SJSA1 (cell line): Measurements from ENCODE around the gene KCMF1. TPM values are rescaled to one million over a fixed set of nuclear protein-coding genes. Genes with fewer than 3 reads are reported as not detected.

ENCODE experiments used
- total RNA-seq: library from RNA; depleted of rRNA; stranded (reverse); fragments of >200 nt; shearing (Covaris generic); gene quantifications from 2 replicates; pipeline ENCODE4 v1.2.3, GENCODE V29; 2014; rRNA removed

Gene KCMF1
- total RNA-seq, 1 experiment from 2014 or later, result 117 TPM

Other genes with a start within 250 kb of the KCMF1 start
- gene TRABD2A, start 90.1 kb upstream of the KCMF1 start, total RNA-seq, result 11.8 and 18.3 TPM in 2 replicates
- 10,548 and 13,048 TPM in 2 replicates for gene TMSB10, start 65.5 kb upstream of the KCMF1 start, total RNA-seq
- 0.68 and 1.3 TPM in 2 replicates for gene TCF7L1, start 162.2 kb downstream of the KCMF1 start, total RNA-seq